Spleen (tissue), 11 donors: ENCODE measurements around the gene VPS52. TPM values are rescaled to one million over a fixed set of nuclear protein-coding genes. Genes with fewer than 3 reads are reported as not detected.

ENCODE experiments used
- DNase-seq: peaks from one replicate; pipeline ENCODE4 v3.0.0-alpha.2; 2020
- H3K27ac ChIP-seq, 8 donors: fragments of 200-600 bp; sonication (generic) in 7 of 8; 1 replicate in 4 of 8; 2 replicates in 4 of 8; pipeline versions ENCODE4 v1.5.0 to v1.8.0; 2016 to 2021; ENCODE audit warnings: inconsistent platforms in 4 of 8, mild to moderate bottlenecking in 4 of 8, moderate library complexity in 1 of 8
- H3K27me3 ChIP-seq, 7 donors: fragments of 200-600 bp; sonication (generic) in 6 of 7; replicated peaks in 1 of 7; 1 replicate in 4 of 7; 2 replicates in 3 of 7; pipeline versions ENCODE4 v1.5.0 to v1.8.0; 2016 to 2021; ENCODE audit warnings: inconsistent platforms in 3 of 7, mild to moderate bottlenecking in 1 of 7
- H3K36me3 ChIP-seq, 6 donors: fragments of 200-600 bp; sonication (generic) in 5 of 6; 1 replicate in 4 of 6; 2 replicates in 2 of 6; pipeline versions ENCODE4 v1.5.0 to v1.8.0; 2016 to 2021; ENCODE audit warnings: inconsistent platforms in 2 of 6
- H3K4me1 ChIP-seq, 6 donors: fragments of 200-600 bp; sonication (generic) in 5 of 6; 1 replicate in 3 of 6; 2 replicates in 3 of 6; pipeline versions ENCODE4 v1.5.0 to v1.8.0; 2016 to 2021; ENCODE audit warnings: inconsistent platforms in 3 of 6
- H3K4me3 ChIP-seq, 8 donors: fragments of 200-600 bp; sonication (generic) in 7 of 8; 1 replicate in 4 of 8; 2 replicates in 4 of 8; pipeline versions ENCODE4 v1.5.0 to v1.8.0; 2016 to 2021; ENCODE audit warnings: inconsistent platforms in 4 of 8, mild to moderate bottlenecking in 4 of 8, moderate library complexity in 2 of 8
- H3K9me3 ChIP-seq, 8 donors: fragments of 200-600 bp; sonication (generic) in 7 of 8; 1 replicate in 4 of 8; 2 replicates in 4 of 8; pipeline versions ENCODE4 v1.5.0 to v1.8.0; 2016 to 2021; ENCODE audit warnings: inconsistent platforms in 4 of 8
- POLR2A ChIP-seq, 3 donors: fragments of 450-650 bp; IDR thresholded peaks; one replicate each; pipeline ENCODE4 v1.5.1; 2017; ENCODE audit warnings: antibody characterized with exemption in 3 of 3, mild to moderate bottlenecking in 1 of 3
- POLR2AphosphoS5 ChIP-seq, 3 donors: sonication (generic); formaldehyde crosslinking; IDR thresholded peaks; one replicate each; pipeline ENCODE4 v1.5.1; 2017; ENCODE audit warnings: antibody characterized with exemption in 3 of 3
- WGBS, 5 donors: extraction: QIAGEN DNeasy Blood & Tissue Kit in 3 of 5; methylation state at CpG; one replicate each; pipeline versions ENCODE4 v1.1.5 to v1.1.7; 2013 to 2018; 5-methylcytosine and 5-hydroxymethylcytosine counted together
- intact Hi-C: fragments of 100-400 bp; cut with DNase I; formaldehyde crosslinking; loops from one replicate; pipeline ENCODE4 v1.15.0; 2023; ENCODE audit warnings: low total_unique reads
- polyA plus RNA-seq, 3 donors: library from polyadenylated mRNA; stranded (reverse); fragments of 200-250 nt; gene quantifications; one replicate each; pipeline ENCODE4 v1.2.1, GENCODE V29; 2013
- total RNA-seq, 7 donors: library from RNA; depleted of rRNA in 3 of 7; stranded (reverse); fragments of >200 nt in 3 of 7; fragmentation: NEBNext Ultra II Directional in 4 of 7; extraction: Animal tissue kit (Norgen Biotek cat#: 25700) in 4 of 7; gene quantifications; one replicate each; pipeline versions ENCODE4 v1.1.0 to v1.2.1, GENCODE V29; 2016 to 2021
- TF ChIP-seq, protein P1 (sequence below), 11 experiments: fragments of 200-600 bp in 7 of 11; fragments of 450-650 bp in 4 of 11; sonication (generic) in 4 of 11; IDR thresholded peaks in 8 of 11; conservative IDR thresholded peaks in 3 of 11; 1 replicate in 7 of 11; 2 replicates in 4 of 11; pipeline versions ENCODE4 v1.4.0 to v1.8.0; 2016 to 2021; ENCODE audit warnings: antibody characterized with exemption in 11 of 11, inconsistent platforms in 4 of 11, mild to moderate bottlenecking in 1 of 11
- donor health status: healthy with polysubstance abuse.
- donor health status: DM: no; HTN: no; CAD: no; lungs with moderate emphysema.
- donor health status: DM: no; HTN: no; CAD: no.
- donor health status: Bipolar disorder and iron deficiency.
- donor health status: healthy.
- donor health status: DM: no; HTN: no; CAD: no.
- donor health status: DM: yes; HTN: yes; CAD: no.

Gene VPS52
- total and polyA plus RNA-seq, 10 donors = 31.7 to 87.7 (median 54.1) TPM

DNA sequence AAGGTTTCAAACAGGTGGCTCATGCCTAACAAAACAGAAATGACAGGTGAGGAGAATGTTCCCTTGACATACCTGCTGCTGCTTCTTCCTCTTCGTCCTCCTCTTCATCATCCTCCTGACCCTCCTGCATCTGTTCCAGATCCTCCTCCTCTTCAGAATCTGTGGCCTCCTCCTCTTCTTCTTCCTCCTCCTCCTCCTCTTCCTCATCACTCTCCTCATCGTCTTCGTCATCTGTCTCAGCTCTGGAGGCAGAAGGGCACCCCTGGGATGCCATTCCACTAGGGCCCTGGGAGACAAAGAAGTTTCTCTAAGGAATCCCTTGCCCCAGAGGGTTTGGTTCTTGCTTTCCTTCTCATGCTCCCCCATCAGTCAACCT, 48.3 kb upstream of the VPS52 start:
- H3K4me1 ChIP-seq = peaks cover 54 to 89% (median 80%) of the 10 kb centered on the region in 6 donors
- TF ChIP-seq, protein P1, sequence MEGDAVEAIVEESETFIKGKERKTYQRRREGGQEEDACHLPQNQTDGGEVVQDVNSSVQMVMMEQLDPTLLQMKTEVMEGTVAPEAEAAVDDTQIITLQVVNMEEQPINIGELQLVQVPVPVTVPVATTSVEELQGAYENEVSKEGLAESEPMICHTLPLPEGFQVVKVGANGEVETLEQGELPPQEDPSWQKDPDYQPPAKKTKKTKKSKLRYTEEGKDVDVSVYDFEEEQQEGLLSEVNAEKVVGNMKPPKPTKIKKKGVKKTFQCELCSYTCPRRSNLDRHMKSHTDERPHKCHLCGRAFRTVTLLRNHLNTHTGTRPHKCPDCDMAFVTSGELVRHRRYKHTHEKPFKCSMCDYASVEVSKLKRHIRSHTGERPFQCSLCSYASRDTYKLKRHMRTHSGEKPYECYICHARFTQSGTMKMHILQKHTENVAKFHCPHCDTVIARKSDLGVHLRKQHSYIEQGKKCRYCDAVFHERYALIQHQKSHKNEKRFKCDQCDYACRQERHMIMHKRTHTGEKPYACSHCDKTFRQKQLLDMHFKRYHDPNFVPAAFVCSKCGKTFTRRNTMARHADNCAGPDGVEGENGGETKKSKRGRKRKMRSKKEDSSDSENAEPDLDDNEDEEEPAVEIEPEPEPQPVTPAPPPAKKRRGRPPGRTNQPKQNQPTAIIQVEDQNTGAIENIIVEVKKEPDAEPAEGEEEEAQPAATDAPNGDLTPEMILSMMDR (IDR thresholded peaks at IDR 0.05 in 8 of 11, conservative IDR thresholded peaks at IDR 0.05 in 3 of 11) = no peak
- TF ChIP-seq POLR2AphosphoS5 (IDR thresholded peaks at IDR 0.05) (no peak), POLR2A (IDR thresholded peaks at IDR 0.05) (no peak)
- peak overlapping the region in 1 of 8 donors; percentile 93 for H3K4me3 ChIP-seq
- H3K27ac ChIP-seq = peak overlapping the region in 7 of 8 donors; percentile 1 to 100 (median 46)
- 86 to 95% (median 89%) methylated on average over 3 of the region's 3 CpGs for WGBS, 5 donors
- intact Hi-C loops = no loop called here
- DNase-seq = no peak
- H3K9me3 ChIP-seq = no peaks in the 10 kb centered on the region
- peaks cover 2 to 50% (median 29%) of the 10 kb centered on the region in 6 donors for H3K36me3 ChIP-seq
- H3K27me3 ChIP-seq = no peaks in the 10 kb centered on the region

DNA sequence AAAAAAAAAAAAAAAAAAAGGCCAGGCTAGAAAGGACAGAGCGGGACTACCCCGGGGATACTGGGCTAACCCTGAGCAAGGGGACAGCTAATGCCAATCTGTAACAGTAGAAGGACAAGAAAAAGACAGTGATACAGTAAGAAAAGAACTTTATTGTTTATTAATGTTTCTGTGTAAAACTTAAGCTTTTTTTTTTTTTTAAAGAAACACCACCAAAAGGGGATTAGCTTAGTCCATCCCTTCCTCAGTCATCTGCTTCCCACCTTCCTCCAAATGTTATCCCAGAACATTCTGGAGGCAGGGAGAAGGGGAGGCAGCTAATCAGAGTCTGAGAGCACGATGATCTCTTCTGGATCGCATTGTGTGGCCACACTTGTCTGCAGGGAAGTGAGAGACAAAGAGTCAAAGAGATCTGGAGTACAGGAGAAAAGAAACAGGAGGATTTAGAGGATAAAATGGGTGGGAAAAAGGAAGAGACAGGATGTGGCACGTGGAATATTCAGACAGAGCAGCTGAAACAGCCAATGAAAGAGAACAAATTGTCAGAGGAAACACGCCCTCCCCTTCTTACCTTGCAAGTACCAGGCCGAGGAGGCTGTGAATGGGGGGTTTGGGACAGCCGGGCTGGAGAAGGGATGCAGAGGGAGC, 46.9 kb upstream of the VPS52 start:
- TF ChIP-seq POLR2AphosphoS5 (IDR thresholded peaks at IDR 0.05) = peak in 1 of 3 donors; percentile 30
- TF ChIP-seq POLR2A (IDR thresholded peaks at IDR 0.05) = no peak
- H3K36me3 ChIP-seq = peaks cover 2 to 50% (median 29%) of the 10 kb centered on the region in 6 donors
- 59 to 71% (median 70%) methylated on average over 8 of the region's 8 CpGs for whole genome bisulfite sequencing, 5 donors
- peak overlapping the region; percentile 58 to 100 (median 94) for H3K27ac ChIP-seq
- H3K27me3 ChIP-seq = no peaks in the 10 kb centered on the region
- intact Hi-C loops = no loop called here
- peak overlapping the region; percentile 39 to 82 (median 65) for H3K4me3 ChIP-seq
- DNase-seq = no peak
- peaks cover 60 to 85% (median 76%) of the 10 kb centered on the region in 6 donors for H3K4me1 ChIP-seq
- no peaks in the 10 kb centered on the region for H3K9me3 ChIP-seq

DNA sequence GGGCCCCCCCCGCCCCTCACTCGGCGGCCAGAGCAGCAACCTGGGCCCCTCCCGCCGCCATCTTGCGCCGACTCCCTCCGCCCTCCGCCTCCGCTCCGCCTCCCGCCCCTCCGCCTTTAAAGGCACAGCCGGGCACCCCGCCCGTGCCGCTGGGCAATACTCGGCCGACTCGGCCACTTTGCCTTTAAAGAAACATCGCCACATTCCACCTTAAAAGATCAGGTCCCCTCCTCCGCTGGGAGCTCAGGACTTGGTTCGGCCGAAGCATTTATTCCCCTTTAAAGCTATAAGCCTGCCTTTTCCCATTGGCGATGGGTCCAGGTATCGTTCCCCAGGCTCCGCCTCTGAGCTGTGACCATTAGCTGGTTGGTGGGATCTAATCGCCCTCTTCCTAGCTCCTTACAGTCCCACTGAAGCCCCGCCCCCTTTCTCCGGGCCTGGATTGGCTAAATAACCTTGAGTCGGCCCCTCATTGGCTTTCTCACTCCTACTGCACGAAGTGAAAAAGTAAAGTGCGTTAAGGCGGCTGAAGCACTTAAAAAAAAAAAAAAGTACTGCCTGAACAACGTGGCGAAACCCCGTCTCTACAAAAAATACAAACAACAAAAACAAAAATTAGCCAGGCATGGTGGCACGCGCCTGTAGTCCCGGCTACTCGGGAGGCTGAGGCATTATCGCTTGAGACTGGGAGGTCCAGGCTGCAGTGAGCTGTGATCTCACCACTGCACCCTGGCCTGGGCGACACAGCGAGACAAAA, 46.2 kb upstream of the VPS52 start, which contains the start of gene ZBTB22:
Gene ZBTB22 (minus strand): TSS at position 76 of the 757 bp plus-strand sequence. CDS start 828 bp downstream, outside the sequence.
- 2% methylated on average over 29 to 44 of the region's 44 CpGs for WGBS, 5 donors

DNA sequence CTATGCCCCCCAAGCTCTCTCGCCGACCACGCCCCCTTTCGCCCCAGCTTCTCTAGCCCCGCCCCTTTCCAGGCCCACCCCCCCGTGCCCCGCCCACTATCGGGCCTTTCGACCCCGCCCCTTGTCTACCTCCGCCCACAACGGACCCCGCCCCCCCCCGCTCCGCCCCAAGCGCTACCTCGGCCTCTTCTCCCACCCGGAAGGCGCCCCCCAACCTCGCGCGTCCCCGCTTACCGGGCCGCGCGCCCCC, 45.7 kb upstream of the VPS52 start:
- Histone ChIP-seq H3K9me3 (no peaks in the 10 kb centered on the region), H3K36me3 (peaks cover 2 to 53% (median 29%) of the 10 kb centered on the region in 6 donors), H3K4me3 (peak overlapping the region; percentile 39 to 82 (median 65)), H3K27ac (peak overlapping the region; percentile 58 to 100 (median 94)), H3K27me3 (no peaks in the 10 kb centered on the region), H3K4me1 (peaks cover 60 to 84% (median 77%) of the 10 kb centered on the region in 6 donors)
- WGBS, 5 donors = 1 to 4% (median 2%) methylated on average over 10 to 27 of the region's 27 CpGs
- no peak for DNase-seq
- TF ChIP-seq, protein P1 (IDR thresholded peaks at IDR 0.05 in 8 of 11, conservative IDR thresholded peaks at IDR 0.05 in 3 of 11) = no peak
- TF ChIP-seq POLR2A (IDR thresholded peaks at IDR 0.05) = no peak
- TF ChIP-seq POLR2AphosphoS5 (IDR thresholded peaks at IDR 0.05) = no peak
- intact Hi-C loops = no loop called here

More for the DNA sequence above, 46.2 kb upstream of the VPS52 start, which contains the start of gene ZBTB22:
- Histone ChIP-seq H3K4me3 (peak within 1 kb of the TSS; percentile 39 to 82 (median 65)), H3K9me3 (no peaks in the 10 kb centered on the region), H3K27ac (peak within 1 kb of the TSS; percentile 58 to 100 (median 94)), H3K27me3 (no peaks in the 10 kb centered on the region), H3K36me3 (peaks cover 2 to 50% (median 29%) of the 10 kb centered on the region in 6 donors), H3K4me1 (peaks cover 60 to 80% (median 73%) of the 10 kb centered on the region in 6 donors)
- peak; percentile 99 for DNase-seq
- peak; percentile 84 to 87 (median 85) for TF ChIP-seq POLR2AphosphoS5 (IDR thresholded peaks at IDR 0.05)
- TF ChIP-seq, protein P1 (IDR thresholded peaks at IDR 0.05 in 8 of 11, conservative IDR thresholded peaks at IDR 0.05 in 3 of 11) = no peak
- intact Hi-C loops = no loop called here
